Ishikawa (cell line): ENCODE results near the gene PTPRE.

Experiments used
- CEBPB ChIP-seq: IDR thresholded peaks from 2 replicates; pipeline ENCODE4 v1.6.1; 2012
- CREB1 ChIP-seq: IDR thresholded peaks from 2 replicates; pipeline ENCODE4 v1.6.1; 2012; ENCODE audit warnings: low read depth
- EGR1 ChIP-seq: IDR thresholded peaks from 2 replicates; pipeline ENCODE4 v1.6.1; 2012
- EP300 ChIP-seq: IDR thresholded peaks from 2 replicates; pipeline ENCODE4 v1.6.1; 2012; ENCODE audit warnings: borderline replicate concordance
- FOXM1 ChIP-seq: IDR thresholded peaks from 2 replicates; pipeline ENCODE4 v1.6.1; 2012; ENCODE audit warnings: low read depth, borderline replicate concordance
- MAX ChIP-seq: IDR thresholded peaks from 2 replicates; pipeline ENCODE4 v1.6.1; 2012
- NFIC ChIP-seq: IDR thresholded peaks from 2 replicates; pipeline ENCODE4 v1.6.1; 2012
- RAD21 ChIP-seq: IDR thresholded peaks from 2 replicates; pipeline ENCODE4 v1.6.1; 2012; ENCODE audit warnings: low read depth
- REST ChIP-seq: IDR thresholded peaks from 2 replicates; pipeline ENCODE4 v1.6.1; 2012; ENCODE audit warnings: low read depth, mild to moderate bottlenecking
- TAF1 ChIP-seq: IDR thresholded peaks from 2 replicates; pipeline ENCODE4 v1.6.1; 2012; ENCODE audit warnings: low read depth, mild to moderate bottlenecking
- TCF12 ChIP-seq: IDR thresholded peaks from 2 replicates; pipeline ENCODE4 v1.6.1; 2012; ENCODE audit warnings: low read depth
- TEAD4 ChIP-seq: IDR thresholded peaks from 2 replicates; pipeline ENCODE4 v1.6.1; 2012
- USF1 ChIP-seq: IDR thresholded peaks from 2 replicates; pipeline ENCODE4 v1.6.1; 2012
- YY1 ChIP-seq: IDR thresholded peaks from 2 replicates; pipeline ENCODE4 v1.6.1; 2012; ENCODE audit warnings: low read depth
- ZBTB7A ChIP-seq: IDR thresholded peaks from 2 replicates; pipeline ENCODE4 v1.6.1; 2012; ENCODE audit warnings: low read depth

The PTPRE gene

GRCh38 chr10:127962205-127962604 lies 55.3 kb downstream of the PTPRE start:
- no peak for TF ChIP-seq TEAD4
- TF ChIP-seq CEBPB: no peak
- TF ChIP-seq MAX: no peak
- TF ChIP-seq EP300: no peak
- no peak for TF ChIP-seq TAF1
- no peak for TF ChIP-seq RAD21
- TF ChIP-seq TCF12: no peak
- TF ChIP-seq ZBTB7A: no peak
- no peak for TF ChIP-seq CREB1
- TF ChIP-seq REST: no peak
- TF ChIP-seq NFIC: no peak
- no peak for TF ChIP-seq USF1
- no peak for TF ChIP-seq FOXM1
- no peak for TF ChIP-seq EGR1
- no peak for TF ChIP-seq YY1

GRCh38 chr10:127963136-127963535 lies 56.2 kb downstream of the PTPRE start:
- no peak for TF ChIP-seq YY1
- TF ChIP-seq RAD21: no peak
- no peak for TF ChIP-seq FOXM1
- TF ChIP-seq TCF12: no peak
- TF ChIP-seq USF1: no peak
- no peak for TF ChIP-seq CREB1
- TF ChIP-seq EGR1: no peak
- no peak for TF ChIP-seq EP300
- no peak for TF ChIP-seq TAF1
- TF ChIP-seq TEAD4: no peak

- TF ChIP-seq RAD21: no peak
- TF ChIP-seq CEBPB: no peak
- TF ChIP-seq NFIC: no peak
- no peak for TF ChIP-seq MAX
- TF ChIP-seq TCF12: no peak
- no peak for TF ChIP-seq TAF1
- no peak for TF ChIP-seq ZBTB7A
- no peak for TF ChIP-seq CREB1
- TF ChIP-seq YY1: no peak
- TF ChIP-seq EP300: no peak
- no peak for TF ChIP-seq FOXM1
Measured at GRCh38 chr10:127964621-127965020, 57.7 kb downstream of the PTPRE start.

GRCh38 chr10:127966875-127967274 lies 60.0 kb downstream of the PTPRE start:
- TF ChIP-seq TEAD4 (no peak), MAX (no peak), TCF12 (no peak), EGR1 (no peak), YY1 (no peak), EP300 (no peak), CREB1 (no peak), CEBPB (no peak), ZBTB7A (no peak), TAF1 (no peak), FOXM1 (no peak), REST (no peak), RAD21 (no peak), USF1 (no peak), NFIC (no peak)

GRCh38 chr10:127968027-127968441 lies 61.1 kb downstream of the PTPRE start:
- TF ChIP-seq CEBPB (no peak), RAD21 (no peak), TCF12 (no peak)

- TF ChIP-seq EGR1 (no peak), YY1 (no peak), TCF12 (no peak), CEBPB (no peak), TEAD4 (no peak), REST (no peak), NFIC (no peak), FOXM1 (no peak)
Measured at GRCh38 chr10:127968659-127969058, 61.8 kb downstream of the PTPRE start.
